Omental fat pad (tissue), 4 donors: ENCODE results near the gene TRMO. TPM values are rescaled to one million over a fixed set of nuclear protein-coding genes. Genes with fewer than 3 reads are reported as not detected.

Experiments
- ATAC-seq: fragments of 150-250 bp; one replicate; pipeline ENCODE4 v1.9.1; 2016; ENCODE audit warnings: mild to moderate bottlenecking, moderate library complexity; ENCODE audit not compliant: low FRiP score
- DNase-seq: peaks from one replicate; pipeline ENCODE4 v3.0.0-alpha.2; 2019; ENCODE audit warnings: low spot score
- total RNA-seq, 4 donors: library from RNA; depleted of rRNA; stranded (reverse); fragments of >200 nt; gene quantifications; one replicate each; pipeline ENCODE4 v1.1.0, GENCODE V29; 2016
- TF ChIP-seq, protein P1 (sequence below), 3 donors: fragments of 450-650 bp; IDR thresholded peaks; one replicate each; pipeline ENCODE4 v1.5.1; 2016 to 2017; ENCODE audit warnings: antibody characterized with exemption in 3 of 3, mild to moderate bottlenecking in 3 of 3, moderate library complexity in 2 of 3

Gene TRMO
- total RNA-seq, 4 donors from 2014 or later = 22.3 to 31.2 (median 24.3) TPM

GRCh38 chr9:97928986-97929604, 6.8 kb upstream of the TRMO start:
- DNase-seq = no peak
- TF ChIP-seq, protein P1, sequence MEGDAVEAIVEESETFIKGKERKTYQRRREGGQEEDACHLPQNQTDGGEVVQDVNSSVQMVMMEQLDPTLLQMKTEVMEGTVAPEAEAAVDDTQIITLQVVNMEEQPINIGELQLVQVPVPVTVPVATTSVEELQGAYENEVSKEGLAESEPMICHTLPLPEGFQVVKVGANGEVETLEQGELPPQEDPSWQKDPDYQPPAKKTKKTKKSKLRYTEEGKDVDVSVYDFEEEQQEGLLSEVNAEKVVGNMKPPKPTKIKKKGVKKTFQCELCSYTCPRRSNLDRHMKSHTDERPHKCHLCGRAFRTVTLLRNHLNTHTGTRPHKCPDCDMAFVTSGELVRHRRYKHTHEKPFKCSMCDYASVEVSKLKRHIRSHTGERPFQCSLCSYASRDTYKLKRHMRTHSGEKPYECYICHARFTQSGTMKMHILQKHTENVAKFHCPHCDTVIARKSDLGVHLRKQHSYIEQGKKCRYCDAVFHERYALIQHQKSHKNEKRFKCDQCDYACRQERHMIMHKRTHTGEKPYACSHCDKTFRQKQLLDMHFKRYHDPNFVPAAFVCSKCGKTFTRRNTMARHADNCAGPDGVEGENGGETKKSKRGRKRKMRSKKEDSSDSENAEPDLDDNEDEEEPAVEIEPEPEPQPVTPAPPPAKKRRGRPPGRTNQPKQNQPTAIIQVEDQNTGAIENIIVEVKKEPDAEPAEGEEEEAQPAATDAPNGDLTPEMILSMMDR (IDR thresholded peaks at IDR 0.05) = no peak
- ATAC-seq = no peak

DNA sequence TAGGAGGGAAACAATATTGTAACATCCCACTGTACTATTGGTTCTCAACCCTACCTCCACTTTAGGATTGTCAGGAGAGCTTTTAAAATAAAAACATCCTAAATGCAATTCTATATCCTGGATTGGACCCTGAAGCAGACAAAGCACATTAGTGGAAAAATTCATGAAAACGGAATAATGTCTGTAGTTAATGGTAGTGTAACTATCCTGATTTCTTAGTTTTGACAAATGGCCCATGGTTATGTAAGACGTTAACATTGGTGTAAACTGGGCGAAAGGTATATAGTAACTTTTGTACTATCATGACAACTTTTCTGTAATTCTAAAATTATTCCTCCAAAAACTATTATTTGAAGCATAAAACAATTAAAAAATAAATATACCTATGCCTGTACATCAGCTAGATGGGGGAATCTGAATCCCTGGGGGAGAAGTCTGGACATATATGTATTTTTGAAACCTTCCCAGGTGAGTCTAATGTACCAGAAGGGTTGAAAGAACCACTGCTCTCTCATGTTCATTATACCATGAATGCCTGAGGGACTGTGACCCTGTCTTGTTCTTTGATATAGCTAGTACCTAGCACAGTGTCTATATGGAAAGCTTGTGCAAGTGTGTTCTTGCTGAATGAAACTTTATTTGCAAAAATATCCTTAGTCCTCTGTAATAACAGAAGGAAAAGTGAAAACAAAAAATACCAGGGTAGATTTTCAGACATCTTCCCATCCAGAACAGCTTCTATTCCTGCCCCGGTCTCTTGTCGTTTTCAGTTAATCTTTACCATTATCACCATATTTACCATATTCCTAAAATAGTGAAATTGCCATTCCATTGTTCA, 3.4 kb upstream of the TRMO start:
- TF ChIP-seq, protein P1 (IDR thresholded peaks at IDR 0.05) = no peak
- DNase-seq = no peak

DNA sequence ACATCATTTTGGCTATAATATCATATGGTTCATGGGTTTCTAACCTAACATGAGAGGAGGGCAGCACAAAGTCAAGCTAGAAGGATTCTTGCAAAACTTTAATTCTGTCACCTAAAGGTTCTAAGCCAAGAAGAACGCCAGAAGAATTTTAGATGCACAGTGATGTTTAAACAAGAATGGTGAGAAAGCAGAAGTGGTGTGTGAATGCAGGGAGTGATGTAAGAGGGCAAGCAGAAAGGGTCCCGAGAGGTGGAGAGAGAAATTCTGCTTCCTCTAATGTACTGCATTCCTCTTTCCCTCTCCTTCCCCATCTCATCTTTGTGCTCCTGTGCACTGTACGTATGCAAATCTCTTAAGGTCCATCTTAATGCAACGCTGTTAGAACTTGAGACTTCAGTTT, 2.1 kb upstream of the TRMO start:
- ATAC-seq = no peak
- DNase-seq = no peak
- TF ChIP-seq, protein P1 (IDR thresholded peaks at IDR 0.05) = no peak

More for the DNA sequence above, 3.4 kb upstream of the TRMO start:
- no peak for ATAC-seq

DNA sequence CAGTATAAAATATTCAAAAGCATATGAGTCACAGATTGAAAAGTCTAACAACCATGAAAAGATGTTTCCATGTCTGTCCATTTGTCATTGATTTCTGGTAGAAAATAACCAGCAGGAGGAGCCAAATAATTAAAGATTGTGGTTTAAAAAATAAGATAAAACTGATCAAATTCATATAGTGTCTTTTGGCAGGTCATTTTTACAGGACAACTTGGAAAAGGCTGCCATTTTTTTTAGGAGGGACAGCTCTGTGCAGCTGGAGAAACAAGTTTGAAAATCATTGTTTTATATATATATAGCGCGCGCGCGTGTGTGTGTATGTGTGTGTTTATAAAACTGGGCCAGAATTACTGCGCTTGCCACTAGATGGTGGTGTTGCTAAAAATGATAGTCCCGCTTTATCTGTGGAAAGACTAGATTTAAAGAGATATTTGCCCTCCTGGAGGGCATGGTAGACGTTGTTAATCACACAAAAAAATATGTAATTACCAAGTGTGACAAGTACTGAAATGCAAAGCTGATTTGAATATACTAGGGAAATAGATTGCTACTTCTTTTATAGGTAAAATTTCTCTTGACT, 1.3 kb upstream of the TRMO start:
- DNase-seq (peak; percentile 83), ATAC-seq (peak; percentile 42)

GRCh38 chr9:97919217-97919813, 3.0 kb downstream of the TRMO start:
- no peak for ATAC-seq
- TF ChIP-seq, protein P1 (IDR thresholded peaks at IDR 0.05) = no peak
- no peak for DNase-seq

More for the DNA sequence above, 1.3 kb upstream of the TRMO start:
- TF ChIP-seq, protein P1 (IDR thresholded peaks at IDR 0.05) = peak in 1 of 3 donors; percentile 44

DNA sequence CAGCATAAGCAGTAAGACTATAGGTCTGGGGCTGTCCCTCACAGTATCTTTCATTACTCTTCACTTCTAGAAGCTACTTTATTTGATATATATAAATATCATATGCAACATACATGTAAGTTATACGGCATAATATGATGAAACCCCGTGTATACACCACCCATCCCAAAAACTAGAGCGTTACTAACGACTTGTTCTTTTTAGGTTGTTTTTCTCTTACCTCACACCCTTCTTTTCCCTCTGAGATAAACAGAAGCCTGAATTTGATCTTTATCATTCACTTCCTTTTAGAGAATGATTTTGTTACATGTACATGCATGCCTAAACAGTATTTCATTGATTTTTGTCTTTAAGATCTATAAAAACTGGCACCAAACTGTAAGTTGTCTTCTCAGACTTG, 3.7 kb downstream of the TRMO start:
- no peak for ATAC-seq
- TF ChIP-seq, protein P1 (IDR thresholded peaks at IDR 0.05) = no peak
- no peak for DNase-seq
